Activated CD4-positive, alpha-beta T cell treated with anti-CD3 and anti-CD28 coated beads for 36 hours (primary cell): ENCODE data around the gene FHIT. TPM values are rescaled to one million over a fixed set of nuclear protein-coding genes. Genes with fewer than 3 reads are reported as not detected.

Source experiments
- ATAC-seq: fragments of 200-7000 bp; cut with Tn5 transposase; one replicate; pipeline ENCODE4 v1.10.0; 2021; ENCODE audit warnings: mild to moderate bottlenecking, moderate library complexity
- CTCF ChIA-PET: fragments of 350-600 bp; sonication (Branson Sonifier 250); formaldehyde crosslinking; loops from one replicate; lab custom pipeline; 2021; ENCODE audit warnings: antibody characterized with exemption; lab: Charles Lee
- POLR2A ChIA-PET: fragments of 350-600 bp; sonication (Branson Sonifier 250); formaldehyde crosslinking; loops from one replicate; lab custom pipeline; 2021; ENCODE audit warnings: antibody characterized with exemption, inconsistent platforms; lab: Charles Lee
- DNase-seq: peaks from one replicate; pipeline ENCODE4 v3.0.0-alpha.2; 2020
- H3K27ac Mint-ChIP-seq: one replicate; pipeline ENCODE4 v1.8.0; 2021; ENCODE audit warnings: mixed read lengths
- H3K27me3 Mint-ChIP-seq: one replicate; pipeline ENCODE4 v1.8.0; 2021; ENCODE audit warnings: mixed read lengths
- H3K36me3 Mint-ChIP-seq: one replicate; pipeline ENCODE4 v1.8.0; 2021; ENCODE audit warnings: low read depth, mixed read lengths
- H3K4me1 Mint-ChIP-seq: one replicate; pipeline ENCODE4 v1.8.0; 2021; ENCODE audit warnings: mixed read lengths
- H3K4me3 Mint-ChIP-seq: one replicate; pipeline ENCODE4 v1.8.0; 2021; ENCODE audit warnings: mild to moderate bottlenecking, moderate library complexity, mixed read lengths
- H3K9me3 Mint-ChIP-seq: one replicate; pipeline ENCODE4 v1.8.0; 2021; ENCODE audit warnings: low read depth, mixed read lengths
- intact Hi-C, 2 experiments: fragments of 100-400 bp; cut with DNase I in 1 of 2; cut with micrococcal nuclease in 1 of 2; formaldehyde crosslinking; loops; one replicate each; pipeline versions ENCODE4 v1.14.2 to v1.15.1; 2022 to 2024; cut with DNase I, micrococcal nuclease
- total RNA-seq, 2 experiments: library from RNA; stranded (reverse); gene quantifications; one replicate each; pipeline ENCODE4 v1.2.3, GENCODE V29; 2021

Gene FHIT
- total RNA-seq, 2 experiments from 2014 or later = 10.2 to 13.1 TPM

DNA sequence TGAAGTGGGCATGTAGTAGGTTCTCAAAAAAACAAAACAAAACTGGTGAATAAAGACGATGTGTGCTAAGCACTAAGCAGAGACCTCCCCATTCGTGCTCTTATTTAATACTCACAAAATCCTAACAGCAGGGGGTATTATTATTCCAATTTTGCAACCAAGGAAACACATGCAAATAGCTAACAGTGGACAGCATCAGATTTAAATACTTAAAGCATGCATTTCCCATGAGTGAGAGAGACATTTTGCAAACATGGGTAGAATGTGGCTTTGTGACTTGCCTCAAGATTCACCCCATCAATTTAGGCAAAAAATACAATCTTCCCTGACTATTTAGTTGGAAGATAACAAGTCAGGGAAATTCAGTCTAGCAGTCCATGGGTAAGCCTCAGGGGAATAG is 1255.2 kb downstream of the FHIT start:
- intact Hi-C loops = no loop called here
- H3K4me3 Mint-ChIP-seq = no peak overlapping the region
- ATAC-seq (no peak), DNase-seq (no peak)
- ChIA-PET CTCF (interaction anchor here (1.0 kb wide), 1 partner anchor 25 kb away, joined by 3 read pairs; no protein-coding TSS in a partner anchor), POLR2A (no interaction called here)
- peaks cover 79% of the 10 kb centered on the region for H3K4me1 Mint-ChIP-seq
- no peaks in the 10 kb centered on the region for H3K27me3 Mint-ChIP-seq
- no peaks in the 10 kb centered on the region for H3K9me3 Mint-ChIP-seq
- H3K36me3 Mint-ChIP-seq = peaks cover 8% of the 10 kb centered on the region
- H3K27ac Mint-ChIP-seq = peak overlapping the region; percentile 44

- ChIA-PET CTCF (interaction anchor here (0.5 to 1.8 kb wide), 5 partner anchors 8 to 102 kb away, joined by 3 to 7 read pairs (median 3); no protein-coding TSS in a partner anchor), POLR2A (no interaction called here)
- H3K4me3 Mint-ChIP-seq = no peak overlapping the region
- DNase-seq (peak; percentile 23), ATAC-seq (peak; percentile 53)
- peak overlapping the region; percentile 44 for H3K27ac Mint-ChIP-seq
- H3K4me1 Mint-ChIP-seq = peaks cover 78% of the 10 kb centered on the region
- H3K27me3 Mint-ChIP-seq = no peaks in the 10 kb centered on the region
- no peaks in the 10 kb centered on the region for H3K9me3 Mint-ChIP-seq
- intact Hi-C loops = no loop called here
- H3K36me3 Mint-ChIP-seq = peaks cover 8% of the 10 kb centered on the region
Observed at GRCh38 chr3:59995563-59995962, 1255.7 kb downstream of the FHIT start.

GRCh38 chr3:59994732-59995304 is 1256.4 kb downstream of the FHIT start:
- DNase-seq (no peak), ATAC-seq (no peak)
- CTCF ChIA-PET = interaction anchor here (0.5 to 1.8 kb wide), 7 partner anchors 9 to 102 kb away, joined by 3 to 7 read pairs (median 3); no protein-coding TSS in a partner anchor
- Mint-ChIP-seq H3K4me1 (peaks cover 80% of the 10 kb centered on the region), H3K27ac (peak overlapping the region; percentile 44), H3K4me3 (no peak overlapping the region), H3K27me3 (no peaks in the 10 kb centered on the region), H3K9me3 (no peaks in the 10 kb centered on the region), H3K36me3 (peaks cover 8% of the 10 kb centered on the region)
- intact Hi-C loops = no loop called here
- POLR2A ChIA-PET = no interaction called here

DNA sequence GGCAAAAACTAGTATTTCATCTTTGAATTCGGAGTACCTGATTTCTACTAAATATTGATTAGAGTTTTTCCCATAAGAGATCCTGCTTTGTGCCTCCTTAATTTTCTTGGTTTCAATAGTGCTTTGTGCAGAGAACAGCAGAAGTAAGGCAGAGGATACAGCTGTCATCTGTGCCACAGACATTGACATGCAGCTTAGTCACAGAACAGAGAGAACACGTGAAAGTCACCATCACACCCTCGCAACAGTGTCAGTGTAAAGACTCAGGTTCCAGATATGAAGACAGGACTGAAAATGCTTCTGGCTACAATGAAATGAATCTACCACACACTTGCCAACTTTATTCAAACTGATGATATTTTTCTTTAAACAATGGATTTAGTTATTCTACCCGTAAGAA is 1258.7 kb downstream of the FHIT start:
- Mint-ChIP-seq H3K4me3 (no peak overlapping the region), H3K4me1 (peaks cover 93% of the 10 kb centered on the region), H3K27me3 (no peaks in the 10 kb centered on the region), H3K36me3 (peaks cover 8% of the 10 kb centered on the region), H3K9me3 (no peaks in the 10 kb centered on the region), H3K27ac (peak overlapping the region; percentile 42)
- ChIA-PET POLR2A (interaction anchor here (0.6 to 1.0 kb wide), 2 partner anchors 13 to 35 kb away, joined by 3 to 5 read pairs; no protein-coding TSS in a partner anchor), CTCF (interaction anchor here (0.6 to 0.9 kb wide), 3 partner anchors 52 to 1791 kb away, joined by 3 read pairs; no protein-coding TSS in a partner anchor)
- intact Hi-C loops = no loop called here
- DNase-seq = peak; percentile 56
- peak; percentile 92 for ATAC-seq

- Mint-ChIP-seq H3K27me3 (no peaks in the 10 kb centered on the region), H3K4me3 (no peak overlapping the region), H3K36me3 (peaks cover 8% of the 10 kb centered on the region), H3K4me1 (peaks cover 88% of the 10 kb centered on the region), H3K9me3 (no peaks in the 10 kb centered on the region), H3K27ac (no peak overlapping the region)
- CTCF ChIA-PET = no interaction called here
- ATAC-seq (no peak), DNase-seq (no peak)
- intact Hi-C loops = no loop called here
- POLR2A ChIA-PET = no interaction called here
Observed at GRCh38 chr3:59990915-59991314, 1260.3 kb downstream of the FHIT start.

- H3K27me3 Mint-ChIP-seq = no peaks in the 10 kb centered on the region
- H3K9me3 Mint-ChIP-seq = peaks cover 11% of the 10 kb centered on the region
- no peak overlapping the region for H3K4me3 Mint-ChIP-seq
- ChIA-PET POLR2A (no interaction called here), CTCF (interaction anchor here (0.6 to 1.5 kb wide), 5 partner anchors 30 to 746 kb away, joined by 3 read pairs; no protein-coding TSS in a partner anchor)
- no peak for ATAC-seq
- peaks cover 24% of the 10 kb centered on the region for H3K36me3 Mint-ChIP-seq
- no peak overlapping the region for H3K27ac Mint-ChIP-seq
- intact Hi-C loops = loop anchor here in 1 of 2 experiments (10.0 kb wide), 1 partner anchor 1272 kb away; the partner anchor contains the start of gene FHIT
- DNase-seq = no peak
- peaks cover 65% of the 10 kb centered on the region for H3K4me1 Mint-ChIP-seq
Observed at GRCh38 chr3:59982510-59982909, 1268.7 kb downstream of the FHIT start.

GRCh38 chr3:59981377-59981776 is 1269.9 kb downstream of the FHIT start:
- intact Hi-C loops = loop anchor here in 1 of 2 experiments (10.0 kb wide), 1 partner anchor 1273 kb away; the partner anchor contains the start of gene FHIT
- H3K4me3 Mint-ChIP-seq = no peak overlapping the region
- H3K4me1 Mint-ChIP-seq = peaks cover 61% of the 10 kb centered on the region
- H3K27me3 Mint-ChIP-seq = no peaks in the 10 kb centered on the region
- no peak for DNase-seq
- ChIA-PET CTCF (interaction anchor here (1.2 to 1.5 kb wide), 3 partner anchors 32 to 124 kb away, joined by 3 to 4 read pairs (median 3); no protein-coding TSS in a partner anchor), POLR2A (no interaction called here)
- peaks cover 27% of the 10 kb centered on the region for H3K36me3 Mint-ChIP-seq
- H3K27ac Mint-ChIP-seq = peak overlapping the region; percentile 66
- no peak for ATAC-seq
- H3K9me3 Mint-ChIP-seq = peaks cover 14% of the 10 kb centered on the region

DNA sequence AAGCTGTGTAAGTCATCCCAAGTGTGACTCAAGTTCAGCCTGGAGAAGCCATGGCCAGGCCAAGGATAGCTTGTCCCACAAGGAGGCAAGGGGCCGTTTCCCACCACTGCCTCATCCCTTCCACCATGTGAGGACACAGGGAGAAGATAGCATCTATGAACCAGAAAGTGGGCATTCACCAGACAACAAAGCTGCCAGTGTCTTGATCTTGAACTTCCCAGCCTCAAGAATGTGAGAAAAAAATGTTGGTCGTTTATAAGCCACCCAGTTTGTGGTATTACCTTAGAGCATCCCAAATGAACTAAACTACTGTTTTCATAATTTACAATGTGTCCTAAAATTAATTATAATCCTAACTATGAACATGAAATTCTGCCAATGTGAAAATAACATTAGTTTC is 1270.7 kb downstream of the FHIT start:
- CTCF ChIA-PET = interaction anchor here (1.2 kb wide), 2 partner anchors 10 to 33 kb away, joined by 3 to 4 read pairs; no protein-coding TSS in a partner anchor
- no peak for ATAC-seq
- Mint-ChIP-seq H3K27me3 (no peaks in the 10 kb centered on the region), H3K4me1 (peaks cover 56% of the 10 kb centered on the region), H3K27ac (peak overlapping the region; percentile 89), H3K36me3 (peaks cover 24% of the 10 kb centered on the region), H3K9me3 (peaks cover 14% of the 10 kb centered on the region), H3K4me3 (no peak overlapping the region)
- intact Hi-C loops = loop anchor here in 1 of 2 experiments (10.0 kb wide), 1 partner anchor 1274 kb away; the partner anchor contains the start of gene FHIT
- POLR2A ChIA-PET = interaction anchor here (0.8 kb wide), 1 partner anchor 21 kb away, joined by 3 read pairs; no protein-coding TSS in a partner anchor
- DNase-seq = no peak

GRCh38 chr3:59979542-59979941 is 1271.7 kb downstream of the FHIT start:
- ATAC-seq = peak; percentile 93

DNA sequence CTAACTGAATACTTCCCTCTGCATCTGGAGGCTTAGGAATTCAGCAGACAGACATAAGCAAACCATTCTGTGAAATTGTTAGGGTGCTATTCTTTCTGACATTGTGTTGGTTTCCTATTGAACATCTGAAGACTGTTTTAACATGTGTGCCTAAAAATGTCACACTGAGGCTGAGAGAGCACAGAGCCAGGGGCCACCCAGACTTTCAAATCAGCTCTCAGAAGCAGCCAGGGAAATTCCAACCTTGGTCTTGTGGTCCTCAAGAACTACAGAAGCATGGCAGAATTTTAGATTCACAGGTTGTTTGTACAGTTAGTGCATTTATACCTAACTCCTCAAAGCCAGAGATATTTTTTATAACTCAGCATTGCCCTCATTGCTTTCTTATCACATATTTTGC is 1272.3 kb downstream of the FHIT start:
- peaks cover 14% of the 10 kb centered on the region for H3K36me3 Mint-ChIP-seq
- DNase-seq (peak; percentile 55), ATAC-seq (peak; percentile 75)
- intact Hi-C loops = loop anchor here in 1 of 2 experiments (1.0 to 2.0 kb wide), 2 partner anchors 38 to 44 kb away; no protein-coding TSS in a partner anchor
- peaks cover 3% of the 10 kb centered on the region for H3K9me3 Mint-ChIP-seq
- POLR2A ChIA-PET = no interaction called here
- H3K4me1 Mint-ChIP-seq = peaks cover 55% of the 10 kb centered on the region
- H3K4me3 Mint-ChIP-seq = peak overlapping the region; percentile 21
- H3K27ac Mint-ChIP-seq = peak overlapping the region; percentile 89
- CTCF ChIA-PET = interaction anchor here (0.8 to 1.0 kb wide), 3 partner anchors 9 to 31 kb away, joined by 3 read pairs; no protein-coding TSS in a partner anchor
- H3K27me3 Mint-ChIP-seq = no peaks in the 10 kb centered on the region

More at GRCh38 chr3:59979542-59979941, 1271.7 kb downstream of the FHIT start:
- H3K9me3 Mint-ChIP-seq = peaks cover 8% of the 10 kb centered on the region
- CTCF ChIA-PET = interaction anchor here (0.8 to 1.2 kb wide), 4 partner anchors 9 to 87 kb away, joined by 3 read pairs; no protein-coding TSS in a partner anchor
- H3K27me3 Mint-ChIP-seq = no peaks in the 10 kb centered on the region
- peak overlapping the region; percentile 21 for H3K4me3 Mint-ChIP-seq
- intact Hi-C loops = loop anchor here in 1 of 2 experiments (1.0 to 2.0 kb wide), 2 partner anchors 37 to 44 kb away; no protein-coding TSS in a partner anchor
- peak overlapping the region; percentile 89 for H3K27ac Mint-ChIP-seq
- DNase-seq = peak; percentile 53
- POLR2A ChIA-PET = interaction anchor here (0.7 to 0.9 kb wide), 3 partner anchors 13 to 1027 kb away, joined by 3 read pairs; no protein-coding TSS in a partner anchor
- peaks cover 57% of the 10 kb centered on the region for H3K4me1 Mint-ChIP-seq
- H3K36me3 Mint-ChIP-seq = peaks cover 16% of the 10 kb centered on the region

DNA sequence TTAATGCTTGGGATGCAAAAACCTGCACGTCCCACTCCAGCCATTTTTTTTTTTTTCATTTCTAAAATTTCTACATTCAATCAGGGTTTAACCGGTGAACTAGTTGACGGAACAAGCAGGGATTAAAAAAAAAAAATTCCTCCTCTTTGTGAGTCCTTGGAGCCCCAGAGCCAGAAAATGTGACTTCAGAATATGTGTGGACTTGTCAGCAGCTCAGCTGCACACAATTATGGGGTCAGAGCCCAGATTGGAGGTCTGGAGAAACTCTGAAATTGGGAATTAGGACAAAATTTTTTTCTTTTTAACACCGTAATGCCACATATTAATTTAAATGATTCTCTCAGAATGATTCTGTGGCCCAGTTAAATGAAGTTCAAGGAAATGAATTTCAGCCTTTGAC is 1280.5 kb downstream of the FHIT start:
- peaks cover 5% of the 10 kb centered on the region for H3K9me3 Mint-ChIP-seq
- no peak overlapping the region for H3K27ac Mint-ChIP-seq
- H3K4me3 Mint-ChIP-seq = no peak overlapping the region
- intact Hi-C loops = no loop called here
- H3K36me3 Mint-ChIP-seq = peaks cover 23% of the 10 kb centered on the region
- ChIA-PET POLR2A (no interaction called here), CTCF (interaction anchor here (0.8 kb wide), 1 partner anchor 9 kb away, joined by 3 read pairs; no protein-coding TSS in a partner anchor)
- no peak for ATAC-seq
- no peak for DNase-seq
- no peaks in the 10 kb centered on the region for H3K27me3 Mint-ChIP-seq
- H3K4me1 Mint-ChIP-seq = peaks cover 32% of the 10 kb centered on the region
